Upper lobe of right lung (tissue), 1 donor: ENCODE measurements around the gene IRF2BPL. TPM values are rescaled to one million over a fixed set of nuclear protein-coding genes. Genes with fewer than 3 reads are reported as not detected.

Experiments used
- ATAC-seq: fragments of 200-7000 bp; cut with Tn5 transposase; one replicate; pipeline ENCODE4 v1.9.1; 2020; ENCODE audit warnings: mild to moderate bottlenecking, moderate library complexity
- DNase-seq: peaks from one replicate; pipeline ENCODE4 v3.0.0-alpha.2; 2020
- H3K27ac ChIP-seq: fragments of 200-600 bp; one replicate; pipeline ENCODE4 v1.8.0; 2022
- H3K27me3 ChIP-seq: fragments of 200-600 bp; one replicate; pipeline ENCODE4 v1.8.0; 2022; ENCODE audit warnings: mild to moderate bottlenecking
- H3K36me3 ChIP-seq: fragments of 200-600 bp; one replicate; pipeline ENCODE4 v1.8.0; 2022
- H3K4me1 ChIP-seq: fragments of 200-600 bp; one replicate; pipeline ENCODE4 v1.8.0; 2022
- H3K4me3 ChIP-seq: fragments of 200-600 bp; one replicate; pipeline ENCODE4 v1.8.0; 2022; ENCODE audit warnings: mild to moderate bottlenecking
- H3K9me3 ChIP-seq: fragments of 200-600 bp; one replicate; pipeline ENCODE4 v1.8.0; 2022
- CTCF ChIP-seq: fragments of 200-600 bp; IDR thresholded peaks from one replicate; pipeline ENCODE4 v1.8.0; 2022; ENCODE audit warnings: antibody characterized with exemption
- intact Hi-C: fragments of 100-400 bp; cut with DNase I; formaldehyde crosslinking; loops from one replicate; pipeline ENCODE4 v1.11.0; 2022
- total RNA-seq: library from RNA; stranded (reverse); fragmentation: NEBNext Ultra II Directional; extraction: Animal tissue kit (Norgen Biotek cat#: 25700); gene quantifications from one replicate; pipeline ENCODE4 v1.2.1, GENCODE V29; 2021
- donor health status: DM: no; HTN: yes; CAD: no; lungs with severe emphysema.

IRF2BPL gene
- total RNA-seq, 1 donor from 2014 or later = 50.6 TPM

GRCh38 chr14:76996563-76997146, 31.9 kb downstream of the IRF2BPL start:
- no peak for TF ChIP-seq CTCF
- no peak for ATAC-seq
- no peak for DNase-seq
- Histone ChIP-seq H3K4me1 (peaks cover 4% of the 10 kb centered on the region), H3K27ac (no peak overlapping the region), H3K4me3 (no peak overlapping the region), H3K9me3 (no peaks in the 10 kb centered on the region), H3K27me3 (no peaks in the 10 kb centered on the region), H3K36me3 (no peaks in the 10 kb centered on the region)
- intact Hi-C loops = no loop called here

- intact Hi-C loops = no loop called here
- TF ChIP-seq CTCF = no peak
- Histone ChIP-seq H3K9me3 (no peaks in the 10 kb centered on the region), H3K4me1 (peaks cover 4% of the 10 kb centered on the region), H3K27me3 (no peaks in the 10 kb centered on the region), H3K27ac (no peak overlapping the region), H3K4me3 (no peak overlapping the region), H3K36me3 (no peaks in the 10 kb centered on the region)
- no peak for DNase-seq
- ATAC-seq = no peak
These were observed 33.1 kb downstream of the IRF2BPL start for GRCh38 chr14:76995279-76996035.

- Histone ChIP-seq H3K9me3 (no peaks in the 10 kb centered on the region), H3K27me3 (no peaks in the 10 kb centered on the region), H3K36me3 (no peaks in the 10 kb centered on the region), H3K4me1 (no peaks in the 10 kb centered on the region), H3K27ac (no peak overlapping the region), H3K4me3 (no peak overlapping the region)
- intact Hi-C loops = no loop called here
- ATAC-seq (no peak), DNase-seq (no peak)
- TF ChIP-seq CTCF = no peak
These were observed 34.8 kb downstream of the IRF2BPL start for GRCh38 chr14:76993752-76994151.

- intact Hi-C loops = no loop called here
- Histone ChIP-seq H3K27ac (no peak overlapping the region), H3K36me3 (no peaks in the 10 kb centered on the region), H3K27me3 (no peaks in the 10 kb centered on the region), H3K4me1 (no peaks in the 10 kb centered on the region), H3K9me3 (no peaks in the 10 kb centered on the region), H3K4me3 (no peak overlapping the region)
- TF ChIP-seq CTCF = no peak
- ATAC-seq (no peak), DNase-seq (no peak)
These were observed 38.4 kb downstream of the IRF2BPL start for GRCh38 chr14:76990084-76990483.

- no peak overlapping the region for H3K27ac ChIP-seq
- no peak overlapping the region for H3K4me3 ChIP-seq
- ATAC-seq (no peak), DNase-seq (no peak)
- H3K27me3 ChIP-seq = no peaks in the 10 kb centered on the region
- no peak for TF ChIP-seq CTCF
- H3K4me1 ChIP-seq = no peaks in the 10 kb centered on the region
- intact Hi-C loops = no loop called here
- H3K9me3 ChIP-seq = no peaks in the 10 kb centered on the region
- H3K36me3 ChIP-seq = no peaks in the 10 kb centered on the region
These were observed 40.5 kb downstream of the IRF2BPL start for GRCh38 chr14:76987956-76988520.
